ENCODE results near the gene LRRFIP1. TPM values are rescaled to one million over a fixed set of nuclear protein-coding genes. Genes with fewer than 3 reads are reported as not detected.
A peak's percentile ranks its signal among the peaks of the same experiment; 100 is the strongest.

Gene LRRFIP1
- total RNA-seq, 4 donors from 2014 or later = 98.5 to 147 (median 122) TPM

GRCh38 chr2:237581751-237582746 is 45.3 kb upstream of the LRRFIP1 start:
- peak; percentile 19 for DNase-seq
- intact Hi-C loops (cut with DNase I; ENCODE audit: low total_unique reads) = loop anchor here (2.0 kb wide), 1 partner anchor 163 kb away; no protein-coding TSS in a partner anchor
- Histone ChIP-seq H3K36me3 (no peaks in the 10 kb centered on the region), H3K27ac (peak overlapping the region in 3 of 4 donors; percentile 5 to 72 (median 48)), H3K27me3 (no peaks in the 10 kb centered on the region), H3K9me3 (no peaks in the 10 kb centered on the region), H3K4me3 (no peak overlapping the region), H3K4me1 (peaks cover 6 to 10% (median 8%) of the 10 kb centered on the region in 4 donors)
- in situ Hi-C loops (cut with MboI; ENCODE audit: low pct_ligation_motif_present in 1 of 4, low pct_unique_long_range_greater_than_20kb in 1 of 4, low sequenced_read_pairs in 3 of 4) = loop anchor here in 3 of 4 donors (10.0 to 25.0 kb wide), 3 partner anchors 155 to 173 kb away; no protein-coding TSS in a partner anchor
- WGBS, 2 donors (ENCODE audit: low coverage in 1 of 2) = 44 to 49% methylated on average over 1 to 20 of the region's 25 CpGs
- TF ChIP-seq CTCF (IDR thresholded peaks at IDR 0.05) (peak in 3 of 5 experiments; percentile 8 to 26 (median 12)), EP300 (IDR thresholded peaks at IDR 0.05; ENCODE audit: low read depth) (no peak), POLR2AphosphoS5 (IDR thresholded peaks at IDR 0.05) (no peak), POLR2A (IDR thresholded peaks at IDR 0.05) (no peak)

GRCh38 chr2:237583385-237584295 is 43.7 kb upstream of the LRRFIP1 start:
- Histone ChIP-seq H3K27me3 (no peaks in the 10 kb centered on the region), H3K4me1 (peaks cover 6 to 15% (median 8%) of the 10 kb centered on the region in 4 donors), H3K27ac (no peak overlapping the region), H3K4me3 (no peak overlapping the region), H3K36me3 (no peaks in the 10 kb centered on the region), H3K9me3 (no peaks in the 10 kb centered on the region)
- DNase-seq = no peak
- intact Hi-C loops (cut with DNase I; ENCODE audit: low total_unique reads) = loop anchor here (2.0 kb wide), 1 partner anchor 161 kb away; no protein-coding TSS in a partner anchor
- TF ChIP-seq POLR2AphosphoS5 (IDR thresholded peaks at IDR 0.05) (no peak), POLR2A (IDR thresholded peaks at IDR 0.05) (no peak), EP300 (IDR thresholded peaks at IDR 0.05; ENCODE audit: low read depth) (no peak), CTCF (IDR thresholded peaks at IDR 0.05) (no peak)
- in situ Hi-C loops (cut with MboI; ENCODE audit: low pct_ligation_motif_present in 1 of 4, low pct_unique_long_range_greater_than_20kb in 1 of 4, low sequenced_read_pairs in 3 of 4) = loop anchor here in 3 of 4 donors (10.0 to 25.0 kb wide), 3 partner anchors 154 to 171 kb away; no protein-coding TSS in a partner anchor
- WGBS, 2 donors (ENCODE audit: low coverage in 1 of 2) = 91% methylated on average over 11 of the region's 19 CpGs; no CpG with 5 or more reads in 1 of the 2 donors

GRCh38 chr2:237585590-237586221 is 41.7 kb upstream of the LRRFIP1 start:
- no peaks in the 10 kb centered on the region for H3K9me3 ChIP-seq
- H3K4me1 ChIP-seq = peaks cover 6 to 23% (median 9%) of the 10 kb centered on the region in 4 donors
- H3K27me3 ChIP-seq = no peaks in the 10 kb centered on the region
- in situ Hi-C loops (cut with MboI; ENCODE audit: low pct_ligation_motif_present in 1 of 4, low pct_unique_long_range_greater_than_20kb in 1 of 4, low sequenced_read_pairs in 3 of 4) = loop anchor here in 3 of 4 donors (10.0 to 25.0 kb wide), 3 partner anchors 152 to 169 kb away; no protein-coding TSS in a partner anchor
- intact Hi-C loops (cut with DNase I; ENCODE audit: low total_unique reads) = no loop called here
- no peak for TF ChIP-seq POLR2A (IDR thresholded peaks at IDR 0.05)
- no peak for TF ChIP-seq CTCF (IDR thresholded peaks at IDR 0.05)
- no peak for TF ChIP-seq POLR2AphosphoS5 (IDR thresholded peaks at IDR 0.05)
- no peak for TF ChIP-seq EP300 (IDR thresholded peaks at IDR 0.05; ENCODE audit: low read depth)
- no peak for DNase-seq
- H3K4me3 ChIP-seq = no peak overlapping the region
- no peaks in the 10 kb centered on the region for H3K36me3 ChIP-seq
- 70 to 88% methylated on average over 5 to 15 of the region's 15 CpGs for WGBS, 2 donors (ENCODE audit: low coverage in 1 of 2)
- H3K27ac ChIP-seq = no peak overlapping the region
